Ectodermal cell (in vitro differentiated cells): ENCODE measurements around the gene ITGA2B.

Source experiments
- H3K27ac ChIP-seq: 2 replicates; pipeline ENCODE4 v1.7.0; 2013; ENCODE audit warnings: mild to moderate bottlenecking, low read depth, low read length; ENCODE audit not compliant: insufficient read depth, poor library complexity, severe bottlenecking
- H3K27me3 ChIP-seq: 2 replicates; pipeline ENCODE4 v1.7.0; 2013; ENCODE audit warnings: mild to moderate bottlenecking, low read length; ENCODE audit not compliant: insufficient read depth, control insufficient read depth, poor library complexity, severe bottlenecking
- H3K36me3 ChIP-seq: one replicate; pipeline ENCODE4 v1.7.0; 2013; ENCODE audit warnings: low read length; ENCODE audit not compliant: control insufficient read depth, insufficient read depth
- H3K4me1 ChIP-seq: one replicate; pipeline ENCODE4 v1.7.0; 2013; ENCODE audit warnings: low read length; ENCODE audit not compliant: control insufficient read depth, insufficient read depth
- H3K4me3 ChIP-seq: 2 replicates; pipeline ENCODE4 v1.7.0; 2013; ENCODE audit warnings: low read depth, low read length, control low read depth; ENCODE audit not compliant: insufficient read depth
- H3K9me3 ChIP-seq: 2 replicates; pipeline ENCODE4 v1.7.0; 2013; ENCODE audit warnings: mild to moderate bottlenecking, low read length, moderate library complexity; ENCODE audit not compliant: control insufficient read depth
- WGBS, 2 experiments: methylation state at CpG; one replicate each; pipeline ENCODE4 v1.1.7; 2013; ENCODE audit warnings: missing lambda C conversion rate in 2 of 2; 5-methylcytosine and 5-hydroxymethylcytosine counted together

The ITGA2B gene

DNA sequence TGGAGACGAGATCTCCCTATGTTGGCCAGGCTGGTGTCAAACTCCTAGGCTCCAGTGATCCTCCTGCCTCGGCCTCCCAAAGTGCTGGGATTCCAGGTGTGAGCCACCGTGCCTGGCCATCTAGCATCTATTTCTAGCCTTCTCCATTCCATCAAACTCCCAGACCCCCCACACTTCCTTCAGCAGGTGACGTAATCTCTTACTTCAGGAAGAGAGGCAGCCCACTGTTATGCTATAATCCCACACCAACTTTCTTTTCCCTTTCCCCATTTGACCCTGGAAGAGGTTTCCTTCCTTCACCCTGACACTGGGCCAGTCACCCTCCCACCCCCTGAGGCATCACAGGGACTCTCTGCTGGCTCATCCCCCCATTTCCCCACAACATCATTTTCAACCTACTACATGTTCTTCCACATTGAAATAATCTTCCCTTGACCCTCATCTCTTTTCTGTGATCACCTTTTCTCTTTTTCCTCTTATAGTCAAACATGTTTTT lies 7.6 kb downstream of the ITGA2B start:
- WGBS, 2 experiments = 90 to 92% methylated on average over 4 of the region's 4 CpGs
- H3K36me3 ChIP-seq = no peaks in the 10 kb centered on the region
- H3K27ac ChIP-seq = no peak overlapping the region
- H3K27me3 ChIP-seq = peaks cover 36% of the 10 kb centered on the region
- H3K4me1 ChIP-seq = peaks cover 7% of the 10 kb centered on the region
- H3K4me3 ChIP-seq = no peak overlapping the region
- H3K9me3 ChIP-seq = no peaks in the 10 kb centered on the region

DNA sequence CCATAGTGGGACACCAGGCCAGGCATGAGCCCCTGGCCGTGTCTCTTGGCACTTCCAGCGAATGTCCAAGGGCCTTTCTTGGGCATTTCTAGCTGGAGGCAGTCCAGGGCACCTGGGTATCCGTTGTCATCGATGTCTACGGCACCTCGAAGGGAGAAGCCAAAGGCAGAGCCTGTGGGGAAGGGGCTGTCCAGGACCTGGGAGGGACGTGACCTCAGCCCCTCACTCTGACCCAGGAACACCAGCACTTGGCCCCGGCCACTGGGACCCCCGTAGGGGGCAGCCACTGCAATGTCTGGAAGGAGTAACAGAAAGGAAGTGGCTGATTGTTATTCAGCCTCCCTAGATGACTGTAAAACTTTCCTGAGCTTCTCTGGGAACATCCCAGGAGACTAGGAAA lies 8.7 kb downstream of the ITGA2B start:
- H3K27me3 ChIP-seq = peaks cover 27% of the 10 kb centered on the region
- peaks cover 7% of the 10 kb centered on the region for H3K4me1 ChIP-seq
- 86 to 88% methylated on average over 9 of the region's 9 CpGs for WGBS, 2 experiments
- no peak overlapping the region for H3K4me3 ChIP-seq
- H3K9me3 ChIP-seq = no peaks in the 10 kb centered on the region
- no peaks in the 10 kb centered on the region for H3K36me3 ChIP-seq
- H3K27ac ChIP-seq = no peak overlapping the region

DNA sequence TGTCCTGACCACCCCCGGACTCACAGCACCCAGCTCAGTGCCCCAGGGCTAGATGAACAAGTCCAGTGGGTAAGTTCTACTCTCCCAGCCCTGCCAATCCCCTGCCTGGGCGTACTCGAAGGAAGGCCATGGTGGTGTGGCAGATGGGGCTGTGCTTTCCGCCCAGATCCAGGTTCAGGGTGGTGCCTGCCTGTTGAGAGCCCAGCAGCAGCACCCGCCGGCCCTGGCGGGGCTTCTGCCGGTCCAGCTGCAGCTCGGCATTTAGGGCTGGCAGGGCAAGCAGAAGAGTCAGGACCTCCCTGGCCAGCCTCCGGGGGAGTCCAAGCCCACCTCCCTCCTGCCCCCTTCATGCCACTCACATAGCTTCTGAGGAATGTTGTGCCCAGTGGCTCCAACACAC lies 9.6 kb downstream of the ITGA2B start:
- Histone ChIP-seq H3K4me1 (peaks cover 7% of the 10 kb centered on the region), H3K4me3 (no peak overlapping the region), H3K27ac (no peak overlapping the region), H3K36me3 (no peaks in the 10 kb centered on the region), H3K27me3 (peaks cover 20% of the 10 kb centered on the region), H3K9me3 (no peaks in the 10 kb centered on the region)
- WGBS, 2 experiments = 92% methylated on average over 10 of the region's 10 CpGs

DNA sequence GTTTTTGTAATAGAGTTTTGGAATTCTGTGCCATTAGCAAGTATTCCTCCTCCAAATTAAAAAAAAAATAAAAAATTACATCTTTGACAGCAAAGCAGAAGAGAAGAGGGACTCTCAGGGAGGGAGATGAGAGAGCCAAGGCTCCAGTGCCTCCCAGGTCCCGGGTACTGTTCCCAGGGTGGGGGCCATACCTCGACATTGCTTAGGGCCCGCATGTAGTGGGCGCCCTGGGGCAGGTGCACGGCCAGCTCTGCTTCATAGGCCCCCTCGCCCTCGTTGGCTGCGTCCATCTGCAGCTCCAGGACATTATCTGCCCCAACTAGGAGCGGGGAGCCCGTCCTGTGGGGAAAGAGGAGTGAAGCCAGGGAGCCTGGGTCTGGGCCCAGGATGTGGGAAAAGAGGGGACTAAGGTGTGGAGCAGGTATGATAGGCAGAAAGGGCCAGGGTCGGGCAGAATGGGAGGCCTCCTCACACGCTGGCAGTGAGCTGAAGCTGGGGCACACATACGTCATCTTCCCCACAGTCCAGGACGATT lies 11.2 kb downstream of the ITGA2B start:
- H3K9me3 ChIP-seq = no peaks in the 10 kb centered on the region
- no peaks in the 10 kb centered on the region for H3K36me3 ChIP-seq
- WGBS, 2 experiments = 89 to 91% methylated on average over 14 of the region's 14 CpGs
- H3K27me3 ChIP-seq = peaks cover 4% of the 10 kb centered on the region
- H3K4me1 ChIP-seq = peaks cover 5% of the 10 kb centered on the region
- no peak overlapping the region for H3K4me3 ChIP-seq
- no peak overlapping the region for H3K27ac ChIP-seq

DNA sequence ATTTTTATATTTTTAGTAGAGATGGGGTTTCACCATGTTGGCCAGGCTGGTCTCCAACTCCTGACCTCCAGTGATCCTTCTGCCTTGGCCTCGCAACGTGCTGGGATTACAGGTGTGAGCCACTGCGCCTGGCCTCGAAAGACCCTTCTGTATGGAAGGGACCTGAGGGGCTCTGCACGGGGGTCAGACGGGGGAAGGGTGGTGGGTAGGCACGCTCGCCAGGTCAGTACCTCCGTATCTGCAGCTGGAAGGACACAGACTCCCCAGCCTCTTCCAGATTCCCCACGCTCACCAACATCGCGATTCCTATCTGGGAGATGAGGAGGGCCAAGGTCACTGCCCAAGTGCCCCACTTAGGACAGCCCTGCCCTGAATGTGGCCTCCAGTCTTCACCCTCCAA lies 12.7 kb downstream of the ITGA2B start:
- H3K27ac ChIP-seq = no peak overlapping the region
- H3K9me3 ChIP-seq = no peaks in the 10 kb centered on the region
- no peaks in the 10 kb centered on the region for H3K36me3 ChIP-seq
- peaks cover 5% of the 10 kb centered on the region for H3K4me1 ChIP-seq
- no peak overlapping the region for H3K4me3 ChIP-seq
- H3K27me3 ChIP-seq = no peaks in the 10 kb centered on the region
- 93 to 94% methylated on average over 12 of the region's 12 CpGs for WGBS, 2 experiments

DNA sequence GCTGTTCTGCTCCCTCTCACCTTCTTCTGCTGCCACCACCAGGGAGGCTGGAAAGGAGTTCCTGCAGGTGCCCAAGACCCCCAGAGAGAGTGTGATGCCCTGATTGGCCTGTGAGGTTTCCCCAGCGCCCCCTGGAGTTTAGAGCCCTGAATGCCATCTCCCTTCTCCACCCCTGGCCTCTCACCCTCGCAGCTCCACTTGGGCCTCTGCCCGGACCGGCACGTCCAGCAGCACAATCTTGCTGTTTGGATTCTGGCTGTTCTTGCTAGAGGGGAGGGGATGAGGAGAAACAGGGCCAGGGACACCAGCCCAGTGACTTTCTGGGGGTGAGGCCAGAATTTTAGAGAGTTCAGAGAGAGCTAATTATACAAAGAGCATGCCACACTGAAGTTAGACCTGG lies 13.3 kb downstream of the ITGA2B start:
- no peak overlapping the region for H3K4me3 ChIP-seq
- H3K27ac ChIP-seq = no peak overlapping the region
- no peaks in the 10 kb centered on the region for H3K36me3 ChIP-seq
- no peaks in the 10 kb centered on the region for H3K9me3 ChIP-seq
- 53 to 57% methylated on average over 5 of the region's 5 CpGs for WGBS, 2 experiments
- H3K4me1 ChIP-seq = peaks cover 5% of the 10 kb centered on the region
- no peaks in the 10 kb centered on the region for H3K27me3 ChIP-seq

DNA sequence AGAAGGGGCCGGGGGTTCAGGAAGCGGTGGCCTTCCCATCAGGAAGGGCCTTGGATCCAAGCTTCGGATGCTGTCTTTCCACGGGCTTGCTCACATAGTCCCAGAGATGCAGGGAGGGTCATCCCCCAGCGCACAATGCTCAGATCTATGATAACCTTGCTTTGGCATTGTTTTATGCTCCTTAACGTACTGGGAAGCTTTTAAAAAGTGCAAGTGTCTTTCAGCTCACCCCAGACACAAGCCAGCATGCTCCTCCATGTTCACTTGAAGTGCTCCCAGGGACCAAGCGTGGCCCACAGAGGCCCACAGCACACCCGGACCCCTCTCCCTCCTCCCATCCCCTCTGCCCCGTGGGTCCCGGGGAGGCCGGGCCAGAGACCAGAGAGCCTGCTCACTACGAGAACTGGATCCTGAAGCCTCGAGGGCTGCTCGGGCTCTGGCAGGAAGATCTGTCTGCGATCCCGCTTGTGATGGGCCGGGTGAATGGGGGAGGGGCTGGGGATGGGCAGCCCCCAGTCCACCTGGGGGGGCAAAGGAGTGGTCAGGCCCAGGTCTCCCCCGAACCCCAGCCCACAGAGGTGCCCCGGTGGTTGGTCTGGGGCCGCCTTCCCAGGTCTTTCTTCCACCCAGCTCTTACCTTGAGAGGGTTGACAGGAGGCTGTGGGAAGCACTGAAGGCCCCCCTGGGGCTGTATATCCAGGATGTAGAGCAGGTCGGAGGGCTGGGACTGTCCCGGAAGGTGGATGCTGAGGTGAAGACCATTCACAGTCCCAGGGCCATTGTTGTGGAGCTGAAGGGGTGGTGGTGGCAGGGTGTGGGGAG lies 14.0 kb downstream of the ITGA2B start:
- peaks cover 5% of the 10 kb centered on the region for H3K4me1 ChIP-seq
- no peaks in the 10 kb centered on the region for H3K36me3 ChIP-seq
- H3K9me3 ChIP-seq = no peaks in the 10 kb centered on the region
- H3K27ac ChIP-seq = no peak overlapping the region
- 71 to 73% methylated on average over 22 of the region's 22 CpGs for WGBS, 2 experiments
- no peaks in the 10 kb centered on the region for H3K27me3 ChIP-seq
- no peak overlapping the region for H3K4me3 ChIP-seq

DNA sequence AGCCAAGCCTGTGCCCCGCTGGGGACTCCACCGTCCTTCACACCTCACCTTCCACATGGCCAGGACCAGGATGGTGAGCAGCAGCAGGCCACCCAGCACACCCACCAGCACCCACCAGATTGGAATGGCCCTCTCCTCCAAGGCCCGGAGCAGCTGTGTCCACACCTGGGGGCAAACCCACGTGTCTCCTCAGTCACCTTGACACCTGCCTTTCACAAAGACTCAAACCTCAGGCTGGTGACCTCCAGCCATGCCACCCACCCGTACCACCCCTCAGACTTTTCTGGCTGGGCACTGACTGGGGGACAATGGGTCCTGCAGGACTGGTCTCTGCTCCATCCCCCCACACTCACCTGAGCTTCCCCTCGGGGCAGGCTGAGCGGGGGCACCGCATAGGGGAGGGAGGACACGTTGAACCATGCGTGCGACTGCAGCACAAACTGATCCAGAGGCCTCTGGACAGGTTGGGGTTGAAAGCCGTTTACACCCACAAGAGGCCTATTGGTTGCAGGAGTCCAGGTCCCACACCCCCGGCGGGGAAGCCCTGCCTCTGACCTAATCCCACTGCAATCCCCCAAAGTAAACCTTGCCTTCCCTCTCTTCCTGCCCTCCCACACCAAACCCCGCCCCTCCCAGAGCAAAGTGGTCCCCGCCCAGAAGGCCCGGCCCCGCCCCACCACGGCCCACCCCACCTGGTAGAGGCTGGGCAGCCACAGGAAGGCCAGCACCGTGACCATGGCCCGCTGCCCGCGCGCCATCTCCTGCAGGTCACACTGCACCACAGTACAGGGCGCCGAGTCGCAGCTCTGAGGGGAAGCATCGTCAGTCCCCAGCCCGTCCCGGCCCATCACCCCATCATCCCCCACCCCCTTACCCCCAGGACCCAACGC lies 14.9 kb downstream of the ITGA2B start:
- H3K36me3 ChIP-seq = no peaks in the 10 kb centered on the region
- no peak overlapping the region for H3K27ac ChIP-seq
- peaks cover 5% of the 10 kb centered on the region for H3K4me1 ChIP-seq
- 51 to 53% methylated on average over 31 of the region's 31 CpGs for WGBS, 2 experiments
- H3K27me3 ChIP-seq = no peaks in the 10 kb centered on the region
- no peak overlapping the region for H3K4me3 ChIP-seq
- no peaks in the 10 kb centered on the region for H3K9me3 ChIP-seq

DNA sequence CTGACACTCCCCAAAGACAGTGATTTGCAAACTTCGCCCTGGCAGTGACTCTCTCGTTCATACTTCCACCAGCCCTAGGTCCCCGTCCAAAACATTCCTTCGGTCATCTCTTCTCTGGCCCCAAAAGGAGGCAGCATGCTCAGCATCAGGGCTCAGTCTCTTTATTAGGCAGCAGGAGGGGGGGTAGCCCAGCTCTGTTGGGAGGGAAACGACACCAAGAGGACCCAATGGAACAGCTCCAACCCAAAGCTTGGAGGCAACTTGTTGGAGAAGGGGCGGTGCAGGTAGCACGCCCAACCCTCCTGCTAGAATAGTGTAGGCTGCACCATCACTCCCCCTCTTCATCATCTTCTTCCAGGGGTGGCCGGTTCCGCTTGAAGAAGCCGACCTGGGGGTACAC lies 17.4 kb downstream of the ITGA2B start:
- no peaks in the 10 kb centered on the region for H3K36me3 ChIP-seq
- no peaks in the 10 kb centered on the region for H3K9me3 ChIP-seq
- no peaks in the 10 kb centered on the region for H3K27me3 ChIP-seq
- H3K27ac ChIP-seq = no peak overlapping the region
- H3K4me3 ChIP-seq = no peak overlapping the region
- H3K4me1 ChIP-seq = peaks cover 5% of the 10 kb centered on the region
- 84 to 89% methylated on average over 10 of the region's 10 CpGs for WGBS, 2 experiments
